SJCRH30 (cell line): Measurements from ENCODE around the gene AURKB. TPM values are rescaled to one million over a fixed set of nuclear protein-coding genes. Genes with fewer than 3 reads are reported as not detected.
A peak's percentile ranks its signal among the peaks of the same experiment; 100 is the strongest.
"Not testable (repeated sequence)": the region's sequence is repeated elsewhere in the genome, so short reads cannot be mapped to it uniquely, and the experiment has no call there.

Source experiments
- DNase-seq, 2 experiments: peaks; one replicate each; pipeline ENCODE4 v3.0.0-alpha.2; 2015 to 2020
- H3K27ac ChIP-seq: fragments of 250-450 bp; sonication (Bioruptor Pico); 2 replicates; pipeline ENCODE4 v1.5.1; 2020; ENCODE audit warnings: mild to moderate bottlenecking, moderate library complexity
- H3K27me3 ChIP-seq: fragments of 250-450 bp; sonication (Bioruptor Pico); 2 replicates; pipeline ENCODE4 v1.5.1; 2020; ENCODE audit warnings: mild to moderate bottlenecking, moderate library complexity
- H3K36me3 ChIP-seq: fragments of 250-450 bp; sonication (Bioruptor Pico); 2 replicates; pipeline ENCODE4 v1.5.1; 2020; ENCODE audit warnings: mild to moderate bottlenecking, moderate library complexity
- H3K4me1 ChIP-seq: fragments of 250-450 bp; sonication (Bioruptor Pico); 2 replicates; pipeline ENCODE4 v1.5.1; 2020; ENCODE audit warnings: mild to moderate bottlenecking, moderate library complexity
- H3K4me3 ChIP-seq: fragments of 250-450 bp; sonication (Bioruptor Pico); 2 replicates; pipeline ENCODE4 v1.5.1; 2020; ENCODE audit warnings: mild to moderate bottlenecking, moderate library complexity
- H3K9me3 ChIP-seq: fragments of 250-450 bp; sonication (Bioruptor Pico); replicated peaks from 2 replicates; pipeline ENCODE4 v1.5.1; 2020; ENCODE audit warnings: mild to moderate bottlenecking, moderate library complexity
- total RNA-seq: library from RNA; depleted of rRNA; stranded (reverse); fragments of >200 nt; shearing (Covaris generic); gene quantifications from 2 replicates; pipeline ENCODE4 v1.2.3, GENCODE V29; 2014

AURKB gene
- total RNA-seq, 1 experiment from 2014 or later: 113 TPM

DNA sequence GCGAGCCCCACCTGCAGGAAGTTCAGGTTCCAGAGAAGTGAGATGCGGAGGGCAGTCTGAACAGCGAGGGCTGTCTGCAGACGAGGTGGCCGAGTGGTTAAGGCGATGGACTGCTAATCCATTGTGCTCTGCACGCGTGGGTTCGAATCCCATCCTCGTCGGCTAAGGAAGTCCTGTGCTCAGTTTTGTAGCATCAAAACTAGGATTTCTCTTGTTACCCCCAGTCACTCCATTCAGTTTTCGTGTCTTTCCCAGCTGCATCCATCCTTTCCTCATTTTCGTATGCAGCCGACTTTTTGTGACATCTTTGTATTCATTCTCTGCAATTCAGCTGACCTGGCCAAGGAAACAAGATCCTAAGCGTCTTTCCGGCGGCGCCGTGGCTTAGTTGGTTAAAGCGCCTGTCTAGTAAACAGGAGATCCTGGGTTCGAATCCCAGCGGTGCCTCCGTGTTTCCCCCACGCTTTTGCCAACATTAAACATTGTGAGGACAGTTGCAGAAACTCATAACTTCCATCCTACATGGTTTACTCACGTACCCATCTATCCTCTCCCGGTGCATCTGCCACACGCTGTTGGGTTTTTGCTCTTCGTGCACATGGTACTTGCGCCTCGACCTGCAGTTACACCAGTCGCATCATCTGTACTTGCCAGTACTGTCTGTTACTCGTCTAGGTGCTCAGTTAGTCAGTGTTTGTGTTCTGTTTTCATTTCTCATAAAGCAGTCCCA is 23.4 kb downstream of the AURKB start:
- H3K27me3 ChIP-seq: no peaks in the 10 kb centered on the region
- peaks cover 3% of the 10 kb centered on the region; the same call in 1 of the 2 replicates for H3K4me1 ChIP-seq
- peak overlapping the region; percentile 66 for H3K4me3 ChIP-seq
- peak; percentile 90 to 91 for DNase-seq
- no peak overlapping the region for H3K27ac ChIP-seq
- H3K9me3 ChIP-seq: no peaks in the 10 kb centered on the region
- H3K36me3 ChIP-seq: no peaks in the 10 kb centered on the region

DNA sequence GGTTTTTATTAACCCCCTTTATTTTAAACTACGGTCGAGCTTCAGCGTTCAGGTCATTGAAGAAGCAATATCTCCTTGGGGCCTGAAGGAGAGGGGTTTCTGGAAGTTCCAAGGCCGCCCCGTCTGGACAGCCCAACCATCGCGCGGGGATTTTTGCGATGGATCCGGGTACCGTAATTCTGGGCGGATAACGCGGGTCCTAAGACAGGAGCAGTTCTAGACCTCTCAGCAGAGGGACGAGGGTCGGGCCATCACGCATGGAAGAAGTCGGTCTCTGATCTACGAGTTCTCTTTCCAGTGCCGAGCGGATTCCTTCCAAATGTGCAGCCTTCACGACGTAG is 24.0 kb downstream of the AURKB start:
- Histone ChIP-seq H3K27me3 (no peaks in the 10 kb centered on the region), H3K4me1 (peaks cover 3% of the 10 kb centered on the region; the same call in 1 of the 2 replicates), H3K36me3 (no peaks in the 10 kb centered on the region), H3K9me3 (no peaks in the 10 kb centered on the region), H3K4me3 (peak overlapping the region; percentile 66), H3K27ac (no peak overlapping the region)
- no peak for DNase-seq

DNA sequence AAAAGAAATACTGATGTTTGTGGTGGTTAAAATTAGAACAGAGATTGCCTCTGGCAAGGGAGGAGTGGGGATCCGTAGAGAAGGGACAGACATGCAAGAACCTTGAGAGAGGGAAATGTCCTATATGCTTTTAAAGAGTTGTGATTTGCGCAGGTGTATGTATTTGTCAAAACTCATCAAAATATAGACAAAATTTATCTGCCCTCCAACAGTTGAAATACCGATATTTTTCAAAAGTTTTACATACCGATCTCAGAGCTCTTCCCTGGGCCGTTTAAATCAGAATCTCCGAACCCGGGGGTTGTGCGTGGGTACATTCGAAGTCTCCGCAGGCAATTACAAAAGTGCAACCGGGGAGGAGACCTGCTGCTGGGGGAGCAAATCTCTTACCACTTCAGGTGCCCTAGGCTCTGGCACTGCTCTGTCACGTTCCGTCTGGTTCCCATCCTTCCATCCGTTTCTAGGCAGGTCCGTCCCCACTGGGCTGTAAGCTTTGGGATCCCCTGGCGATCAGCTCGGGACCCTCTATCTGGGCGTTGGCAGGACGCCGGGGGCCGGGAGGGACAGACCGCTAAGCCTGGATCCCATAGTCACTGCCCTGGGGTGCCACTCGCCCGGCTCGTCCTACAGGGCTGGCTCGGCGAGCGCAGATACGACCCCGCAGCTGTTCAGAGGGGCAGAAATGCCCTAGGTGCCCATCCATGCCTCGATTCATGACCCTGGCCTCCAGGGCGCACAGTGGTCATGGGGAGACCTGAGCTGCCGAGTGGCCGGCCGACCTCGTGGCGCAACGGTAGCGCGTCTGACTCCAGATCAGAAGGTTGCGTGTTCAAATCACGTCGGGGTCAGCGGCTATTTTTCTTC is 24.6 kb downstream of the AURKB start:
- H3K4me1 ChIP-seq: peaks cover 3% of the 10 kb centered on the region; the same call in 1 of the 2 replicates
- H3K27me3 ChIP-seq: no peaks in the 10 kb centered on the region
- H3K9me3 ChIP-seq: no peaks in the 10 kb centered on the region
- no peaks in the 10 kb centered on the region for H3K36me3 ChIP-seq
- H3K4me3 ChIP-seq: peak overlapping the region; percentile 66
- peak; percentile 69 to 82 for DNase-seq
- no peak overlapping the region for H3K27ac ChIP-seq

DNA sequence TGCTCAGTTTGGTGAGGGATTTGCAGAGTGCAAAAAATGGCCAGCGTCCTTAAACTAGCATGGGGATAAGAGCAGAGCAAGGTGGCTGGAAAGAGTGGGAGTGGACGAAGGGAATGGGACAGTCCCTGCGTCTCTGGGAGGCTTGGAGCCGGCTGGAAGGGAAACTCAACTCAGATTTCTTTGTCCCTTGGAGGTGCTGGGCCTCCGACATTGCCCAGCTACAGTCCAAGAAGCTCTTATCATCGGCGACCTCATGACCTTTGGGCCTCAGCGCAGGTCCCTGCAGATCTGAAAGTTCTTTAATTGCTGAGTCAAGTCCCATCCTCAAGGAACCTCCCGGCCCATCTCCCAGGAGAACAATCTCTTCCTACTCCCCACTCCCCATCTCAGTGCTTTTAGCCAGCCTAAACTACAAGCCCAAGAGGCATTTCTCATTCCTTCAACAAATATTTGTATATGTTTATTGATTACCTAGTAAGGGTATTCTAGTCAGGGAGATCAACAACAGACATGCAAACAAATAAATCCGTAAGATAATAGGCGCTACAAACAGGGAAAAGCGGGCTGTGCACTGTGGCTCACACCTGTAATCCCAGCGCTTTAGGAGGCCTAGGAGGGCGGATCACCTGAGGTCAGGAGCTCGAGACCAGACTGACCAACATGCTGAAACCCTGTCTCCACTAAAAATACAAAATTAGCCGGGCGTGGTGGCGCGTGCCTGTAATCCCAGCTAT is 33.2 kb downstream of the AURKB start:
- H3K9me3 ChIP-seq: no peaks in the 10 kb centered on the region
- peak overlapping the region; percentile 60 for H3K27ac ChIP-seq
- no peaks in the 10 kb centered on the region for H3K4me1 ChIP-seq
- DNase-seq: no peak
- no peaks in the 10 kb centered on the region for H3K36me3 ChIP-seq
- H3K27me3 ChIP-seq: no peaks in the 10 kb centered on the region
- peak overlapping the region; percentile 69 for H3K4me3 ChIP-seq

DNA sequence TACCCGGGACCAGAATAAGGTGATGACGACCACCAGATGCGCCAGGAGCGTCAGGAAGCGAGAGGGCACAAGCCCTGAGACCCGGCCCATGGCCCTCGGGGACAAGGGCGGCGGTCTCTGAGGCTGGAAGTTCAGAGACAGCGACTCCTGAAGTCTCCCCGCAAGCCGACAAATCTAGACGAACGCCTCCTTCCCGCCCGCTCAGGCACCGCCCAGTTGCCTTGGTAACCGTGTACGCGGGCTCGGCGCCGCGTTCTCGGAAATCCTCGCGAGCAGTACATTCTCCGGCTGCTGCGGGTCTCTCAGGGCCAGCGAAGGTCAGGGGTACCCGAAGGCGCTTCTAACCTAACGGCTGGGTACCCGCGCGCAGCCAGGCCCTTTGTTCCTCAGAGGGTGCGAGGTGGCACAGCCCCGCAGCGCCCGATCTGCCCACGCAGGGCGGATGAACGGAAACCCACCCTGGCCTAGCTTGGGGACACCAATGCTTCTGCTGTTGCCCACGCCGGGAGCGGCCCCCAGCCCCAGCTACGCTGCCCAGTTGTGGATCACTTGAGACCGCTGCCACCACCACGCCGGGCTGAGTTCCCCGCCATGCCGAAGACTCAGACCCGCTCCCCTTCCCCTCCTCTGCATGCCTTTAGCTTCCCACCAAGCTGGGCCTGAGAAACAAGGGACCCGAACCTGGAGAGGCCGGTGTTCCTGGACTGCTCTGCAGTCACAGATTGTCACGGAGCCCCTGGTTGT is 34.0 kb downstream of the AURKB start, which contains the start of gene TMEM107:
TSS of gene TMEM107 (minus strand) at position 184 of the 744 bp plus-strand sequence. CDS start at position 90, 94 bp downstream.
- no peaks in the 10 kb centered on the region for H3K27me3 ChIP-seq
- no peaks in the 10 kb centered on the region for H3K36me3 ChIP-seq
- H3K27ac ChIP-seq: peak within 1 kb of the TSS; percentile 60
- peak; percentile 78 to 83 for DNase-seq
- peak within 1 kb of the TSS; percentile 69 for H3K4me3 ChIP-seq
- no peaks in the 10 kb centered on the region for H3K4me1 ChIP-seq
- H3K9me3 ChIP-seq: no peaks in the 10 kb centered on the region

DNA sequence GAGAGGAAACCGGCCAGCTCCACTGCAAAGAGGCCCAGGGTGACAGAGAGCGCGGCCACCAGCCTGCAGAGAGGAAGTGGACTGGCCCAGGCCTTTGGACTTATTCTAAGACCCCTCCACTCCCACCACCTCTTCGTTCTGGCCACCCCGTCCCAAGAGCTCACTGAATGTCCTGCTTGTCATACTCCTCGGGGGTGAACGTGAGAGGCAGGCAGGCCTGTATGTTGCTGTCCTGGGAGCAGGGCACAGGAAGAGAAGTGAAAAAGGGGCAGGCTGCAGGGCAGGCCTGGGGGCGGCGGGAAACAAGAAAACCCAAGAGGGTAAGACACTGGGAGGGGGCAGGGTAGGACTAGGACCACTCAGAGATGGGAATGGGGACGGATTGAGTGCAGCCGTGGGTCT is 34.6 kb downstream of the AURKB start:
- H3K9me3 ChIP-seq: no peaks in the 10 kb centered on the region
- no peaks in the 10 kb centered on the region for H3K27me3 ChIP-seq
- no peaks in the 10 kb centered on the region for H3K4me1 ChIP-seq
- DNase-seq: peak; percentile 40 to 45
- H3K4me3 ChIP-seq: peak overlapping the region; percentile 69
- H3K36me3 ChIP-seq: no peaks in the 10 kb centered on the region
- peak overlapping the region; percentile 60; the same call in 1 of the 2 replicates for H3K27ac ChIP-seq

DNA sequence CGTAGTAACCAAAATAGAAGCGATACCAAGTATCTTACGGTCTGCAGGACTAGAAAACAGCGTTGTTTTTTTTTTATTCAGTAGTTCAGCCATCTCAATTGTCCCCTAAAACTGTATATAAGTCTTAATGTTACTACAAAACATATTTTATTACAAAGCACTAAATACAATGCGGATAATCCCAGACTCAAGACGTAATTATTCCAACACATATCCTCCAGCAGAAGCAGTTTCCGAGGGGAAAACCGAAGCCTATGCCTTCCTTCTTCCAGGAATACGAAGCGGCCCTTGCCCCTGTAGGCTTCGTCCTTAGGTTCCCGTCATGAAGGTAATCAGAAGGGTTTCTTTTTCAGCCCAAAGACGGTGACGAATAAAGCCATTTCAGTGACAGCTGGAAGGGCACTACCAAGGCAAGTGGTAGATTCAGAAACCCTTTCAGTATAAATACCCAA is 36.5 kb downstream of the AURKB start:
- peak overlapping the region; percentile 100 for H3K27ac ChIP-seq
- H3K9me3 ChIP-seq: no peaks in the 10 kb centered on the region
- H3K27me3 ChIP-seq: no peaks in the 10 kb centered on the region
- H3K36me3 ChIP-seq: no peaks in the 10 kb centered on the region
- peak overlapping the region; percentile 53 for H3K4me3 ChIP-seq
- H3K4me1 ChIP-seq: no peaks in the 10 kb centered on the region
- peak in 1 of 2 experiments; percentile 54 for DNase-seq

DNA sequence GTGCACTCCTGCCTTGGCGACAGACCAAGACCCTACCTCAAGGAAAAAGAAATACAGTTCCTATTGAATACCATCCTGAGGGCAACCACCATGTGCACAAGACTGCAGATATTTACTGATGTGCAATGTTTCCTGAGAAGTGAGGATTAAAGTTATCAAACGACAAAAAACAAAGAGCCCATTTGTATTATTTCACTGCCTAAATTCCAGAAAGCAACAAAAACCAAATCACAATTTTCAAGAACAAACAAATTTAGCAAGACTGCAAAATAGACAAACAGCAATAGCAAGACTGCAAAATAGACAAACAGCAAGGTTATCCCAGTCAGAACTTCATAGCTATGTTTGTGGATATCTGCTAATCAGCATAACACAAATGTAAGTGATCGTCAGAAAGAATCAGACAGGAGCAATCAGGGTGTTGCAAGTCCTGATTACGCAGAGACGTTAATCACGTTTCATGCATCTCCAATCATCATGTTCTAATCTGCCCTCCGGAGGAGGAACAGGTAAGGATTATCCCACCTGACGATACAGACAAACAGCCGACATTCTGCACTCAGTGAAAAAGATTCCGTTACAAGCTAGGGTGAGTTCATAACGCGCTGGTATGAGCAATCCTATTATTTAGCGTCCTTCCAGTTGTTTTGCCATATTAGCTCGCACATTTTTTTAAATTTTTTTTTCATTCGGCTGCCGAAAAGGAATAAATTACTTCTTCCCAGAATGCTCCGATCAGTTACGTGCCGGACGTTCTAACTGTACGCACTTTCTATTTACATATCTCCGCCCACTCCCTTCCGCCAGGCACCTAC is 37.1 kb downstream of the AURKB start:
- Histone ChIP-seq H3K4me3 (peak overlapping the region; percentile 53), H3K27me3 (no peaks in the 10 kb centered on the region), H3K9me3 (no peaks in the 10 kb centered on the region), H3K27ac (peak overlapping the region; percentile 100), H3K4me1 (no peaks in the 10 kb centered on the region), H3K36me3 (no peaks in the 10 kb centered on the region)
- peak; percentile 82 to 95 for DNase-seq

DNA sequence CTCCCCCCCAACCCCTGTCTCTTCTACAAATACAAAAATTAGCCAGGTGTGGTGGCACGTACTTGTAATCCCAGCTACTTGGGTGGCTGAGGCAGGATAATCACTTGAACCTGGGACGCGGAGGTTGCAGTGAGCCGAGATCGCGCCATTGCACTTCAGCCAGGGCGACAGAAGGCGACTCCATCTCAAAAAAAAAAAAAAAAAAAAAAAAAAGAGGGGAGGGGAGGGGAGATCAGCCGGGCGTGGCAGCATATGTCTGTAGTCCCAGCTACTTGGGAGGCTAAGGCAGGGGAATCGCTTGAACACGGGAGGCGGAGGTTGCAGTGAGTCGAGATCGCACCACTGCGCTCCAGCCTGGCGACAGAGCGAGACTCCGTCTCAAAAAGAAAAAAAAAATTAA is 40.2 kb downstream of the AURKB start:
- H3K36me3 ChIP-seq, H3K9me3 ChIP-seq, H3K4me1 ChIP-seq, DNase-seq, H3K27me3 ChIP-seq, H3K27ac ChIP-seq, H3K4me3 ChIP-seq: not testable (repeated sequence)

DNA sequence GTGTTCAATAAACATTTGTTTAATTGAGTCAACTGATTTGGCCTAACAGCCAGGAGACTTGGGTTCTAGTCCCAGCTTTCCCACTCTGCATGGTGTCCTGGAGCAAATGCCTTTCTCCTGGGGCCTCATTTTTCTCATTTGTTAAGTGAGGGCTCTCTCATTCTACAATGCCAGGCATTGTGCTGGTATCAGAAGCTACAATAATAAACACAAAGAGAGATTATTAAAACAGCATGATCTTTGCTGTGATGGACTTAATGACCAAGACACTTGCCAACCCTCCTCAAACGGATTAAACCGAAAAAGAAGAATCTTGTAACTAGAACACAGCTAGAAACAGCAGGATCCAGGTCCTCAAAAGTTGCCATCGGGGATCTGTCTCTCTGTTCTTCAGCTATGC is 42.8 kb downstream of the AURKB start:
- Histone ChIP-seq H3K4me1 (peaks cover 8% of the 10 kb centered on the region; the same call in 1 of the 2 replicates), H3K27me3 (no peaks in the 10 kb centered on the region), H3K9me3 (no peaks in the 10 kb centered on the region), H3K36me3 (no peaks in the 10 kb centered on the region), H3K4me3 (no peak overlapping the region), H3K27ac (no peak overlapping the region)
- no peak for DNase-seq

DNA sequence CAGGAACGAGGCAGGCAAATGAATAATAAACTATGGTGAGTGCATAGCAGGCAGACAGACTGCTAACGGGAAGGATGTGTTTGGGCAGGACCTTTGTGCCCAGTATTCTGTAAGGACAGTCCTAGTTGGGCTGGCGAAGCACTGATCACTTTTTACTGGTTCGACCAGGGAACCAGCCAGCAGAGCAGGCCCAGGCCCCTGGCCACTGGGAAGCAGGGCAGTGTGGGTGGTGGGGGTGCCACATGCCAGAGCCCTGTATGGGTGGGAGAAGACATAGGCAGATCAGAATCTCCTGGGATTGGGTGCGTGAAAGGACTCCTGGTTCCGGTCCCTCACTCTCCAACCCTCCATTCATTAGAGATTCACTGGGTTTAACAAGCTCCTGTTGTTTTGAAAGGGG is 43.6 kb downstream of the AURKB start:
- no peak for DNase-seq
- no peak overlapping the region for H3K27ac ChIP-seq
- H3K9me3 ChIP-seq: no peaks in the 10 kb centered on the region
- no peaks in the 10 kb centered on the region for H3K36me3 ChIP-seq
- no peak overlapping the region for H3K4me3 ChIP-seq
- peaks cover 8% of the 10 kb centered on the region; the same call in 1 of the 2 replicates for H3K4me1 ChIP-seq
- no peaks in the 10 kb centered on the region for H3K27me3 ChIP-seq

DNA sequence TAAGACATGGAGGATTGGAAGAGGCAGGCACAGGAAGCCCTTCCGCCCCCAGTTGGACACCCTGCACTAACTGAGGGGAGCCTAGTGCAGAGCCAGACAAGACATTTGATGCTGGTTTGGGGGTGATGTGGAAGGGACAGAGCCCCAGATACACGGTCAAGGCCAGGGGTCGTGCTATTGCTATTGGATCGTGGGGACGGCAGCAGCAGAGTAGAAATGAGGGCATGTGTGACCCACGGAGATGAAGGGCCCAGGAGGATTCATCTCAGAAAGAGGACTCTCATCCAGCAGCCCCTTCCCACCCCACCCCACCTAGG is 45.6 kb downstream of the AURKB start:
- Histone ChIP-seq H3K4me3 (peak overlapping the region; percentile 94), H3K9me3 (no peaks in the 10 kb centered on the region), H3K27me3 (no peaks in the 10 kb centered on the region), H3K36me3 (peaks cover 3% of the 10 kb centered on the region; the same call in 1 of the 2 replicates), H3K27ac (no peak overlapping the region; the same call in 1 of the 2 replicates), H3K4me1 (peaks cover 8% of the 10 kb centered on the region; the same call in 1 of the 2 replicates)
- DNase-seq: no peak

DNA sequence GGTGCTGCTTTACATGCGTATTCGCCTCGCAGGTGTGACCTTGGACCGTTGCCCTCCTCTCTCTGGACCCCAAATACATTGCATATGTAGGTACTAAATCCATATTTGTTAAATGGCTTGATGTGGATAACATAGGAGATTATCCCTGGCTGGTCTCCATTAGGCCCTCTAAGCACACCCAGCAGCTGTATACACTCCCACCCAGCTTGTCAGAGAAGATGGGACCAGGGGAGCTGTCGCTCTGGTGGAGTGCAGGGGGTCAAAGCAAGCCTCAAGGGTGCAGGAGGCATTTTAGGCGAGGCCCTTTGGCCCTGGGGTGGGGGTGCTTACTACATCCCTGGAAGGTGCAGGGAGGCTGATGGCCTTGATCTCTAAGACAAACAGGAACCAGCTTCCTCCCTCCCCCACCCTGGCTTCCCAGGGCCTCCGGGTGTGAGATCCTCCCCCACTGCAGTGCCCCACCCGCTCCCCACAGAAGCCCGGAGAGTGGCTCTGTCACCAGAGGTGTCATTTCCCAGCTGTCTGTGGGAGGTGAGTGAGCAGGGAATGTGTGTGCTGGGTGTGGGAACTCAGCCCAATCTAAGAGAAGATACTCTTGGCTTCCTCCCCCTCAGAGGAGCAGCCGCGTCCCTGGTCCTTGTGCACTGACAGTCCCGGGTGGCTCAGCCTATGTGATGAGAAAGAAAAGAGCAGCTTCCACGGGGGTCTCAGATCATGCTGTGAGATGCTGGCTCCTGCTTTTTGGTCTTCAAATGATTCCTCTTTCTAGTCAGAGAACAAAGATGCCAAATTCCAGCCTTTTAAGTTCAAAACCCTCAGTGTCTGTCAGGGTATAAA is 46.2 kb downstream of the AURKB start:
- peaks cover 8% of the 10 kb centered on the region; the same call in 1 of the 2 replicates for H3K4me1 ChIP-seq
- peak overlapping the region; percentile 94 for H3K4me3 ChIP-seq
- peak overlapping the region; percentile 76; the same call in 1 of the 2 replicates for H3K27ac ChIP-seq
- DNase-seq: peak; percentile 50 to 64
- peaks cover 3% of the 10 kb centered on the region; the same call in 1 of the 2 replicates for H3K36me3 ChIP-seq
- H3K9me3 ChIP-seq: no peaks in the 10 kb centered on the region
- no peaks in the 10 kb centered on the region for H3K27me3 ChIP-seq
